Measurements from ENCODE around the gene PPM1G. TPM values are rescaled to one million over a fixed set of nuclear protein-coding genes. Genes with fewer than 3 reads are reported as not detected.
"Not testable (repeated sequence)": the region's sequence is repeated elsewhere in the genome, so short reads cannot be mapped to it uniquely, and the experiment has no call there.

PPM1G gene
- total RNA-seq, 1 donor from 2014 or later: 95.3 TPM

DNA sequence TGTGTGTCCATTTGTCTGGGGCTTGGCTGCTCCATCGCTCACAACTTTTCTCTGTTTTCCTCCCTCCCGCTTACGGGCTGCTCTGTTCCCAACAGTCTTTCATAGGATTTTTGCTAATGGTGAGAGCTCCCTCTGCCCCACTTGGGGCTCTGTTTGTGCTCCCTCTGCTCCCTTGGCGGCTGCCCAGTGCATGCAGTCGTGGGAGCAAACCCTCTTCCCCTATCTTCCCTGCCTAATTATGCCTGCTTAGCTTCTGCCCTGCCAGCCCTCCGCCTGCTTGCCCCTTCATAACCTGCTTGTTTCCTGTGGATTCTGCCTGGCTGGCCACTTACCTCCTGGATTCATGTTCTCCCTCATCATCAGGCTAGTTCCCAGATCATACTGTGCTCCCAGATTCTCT, 26.2 kb upstream of the PPM1G start:
- peak overlapping the region; percentile 57 for H3K27ac Mint-ChIP-seq
- H3K4me1 Mint-ChIP-seq (ENCODE audit: unreplicated experiment): peaks cover 5% of the 10 kb centered on the region
- H3K9me3 Mint-ChIP-seq: no peaks in the 10 kb centered on the region
- H3K27me3 Mint-ChIP-seq: no peaks in the 10 kb centered on the region
- peaks cover 32% of the 10 kb centered on the region for H3K36me3 Mint-ChIP-seq
- DNase-seq (ENCODE audit: extremely low spot score, unreplicated experiment): no peak
- H3K4me3 Mint-ChIP-seq: no peak overlapping the region
- TF ChIP-seq, protein P1, sequence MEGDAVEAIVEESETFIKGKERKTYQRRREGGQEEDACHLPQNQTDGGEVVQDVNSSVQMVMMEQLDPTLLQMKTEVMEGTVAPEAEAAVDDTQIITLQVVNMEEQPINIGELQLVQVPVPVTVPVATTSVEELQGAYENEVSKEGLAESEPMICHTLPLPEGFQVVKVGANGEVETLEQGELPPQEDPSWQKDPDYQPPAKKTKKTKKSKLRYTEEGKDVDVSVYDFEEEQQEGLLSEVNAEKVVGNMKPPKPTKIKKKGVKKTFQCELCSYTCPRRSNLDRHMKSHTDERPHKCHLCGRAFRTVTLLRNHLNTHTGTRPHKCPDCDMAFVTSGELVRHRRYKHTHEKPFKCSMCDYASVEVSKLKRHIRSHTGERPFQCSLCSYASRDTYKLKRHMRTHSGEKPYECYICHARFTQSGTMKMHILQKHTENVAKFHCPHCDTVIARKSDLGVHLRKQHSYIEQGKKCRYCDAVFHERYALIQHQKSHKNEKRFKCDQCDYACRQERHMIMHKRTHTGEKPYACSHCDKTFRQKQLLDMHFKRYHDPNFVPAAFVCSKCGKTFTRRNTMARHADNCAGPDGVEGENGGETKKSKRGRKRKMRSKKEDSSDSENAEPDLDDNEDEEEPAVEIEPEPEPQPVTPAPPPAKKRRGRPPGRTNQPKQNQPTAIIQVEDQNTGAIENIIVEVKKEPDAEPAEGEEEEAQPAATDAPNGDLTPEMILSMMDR (conservative IDR thresholded peaks at IDR 0.05): no peak

DNA sequence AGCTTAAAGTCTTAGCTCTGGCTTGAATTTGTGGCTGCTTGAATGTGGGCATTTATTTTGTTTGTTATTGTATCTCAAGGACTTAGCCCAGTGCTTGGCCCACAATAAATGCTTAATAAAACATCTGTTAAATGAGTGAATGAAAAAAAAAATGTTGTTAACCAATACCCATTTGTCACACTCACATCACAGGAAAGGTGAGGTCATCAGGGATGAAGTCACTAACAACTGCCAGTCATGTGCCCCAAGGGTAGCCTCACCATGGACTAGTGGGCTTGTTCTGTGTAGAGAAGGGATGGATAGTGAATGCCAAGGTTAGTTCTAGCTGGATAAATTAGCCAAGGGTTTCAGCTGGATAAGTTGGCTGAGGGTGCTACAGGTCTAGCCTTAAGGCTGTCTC, 22.0 kb upstream of the PPM1G start:
- H3K36me3 Mint-ChIP-seq: peaks cover 13% of the 10 kb centered on the region
- no peak for DNase-seq (ENCODE audit: extremely low spot score, unreplicated experiment)
- H3K4me1 Mint-ChIP-seq (ENCODE audit: unreplicated experiment): peaks cover 25% of the 10 kb centered on the region
- H3K27ac Mint-ChIP-seq: peak overlapping the region; percentile 78
- H3K27me3 Mint-ChIP-seq: no peaks in the 10 kb centered on the region
- H3K4me3 Mint-ChIP-seq: peak overlapping the region; percentile 73
- TF ChIP-seq, protein P1 (conservative IDR thresholded peaks at IDR 0.05): no peak
- no peaks in the 10 kb centered on the region for H3K9me3 Mint-ChIP-seq

DNA sequence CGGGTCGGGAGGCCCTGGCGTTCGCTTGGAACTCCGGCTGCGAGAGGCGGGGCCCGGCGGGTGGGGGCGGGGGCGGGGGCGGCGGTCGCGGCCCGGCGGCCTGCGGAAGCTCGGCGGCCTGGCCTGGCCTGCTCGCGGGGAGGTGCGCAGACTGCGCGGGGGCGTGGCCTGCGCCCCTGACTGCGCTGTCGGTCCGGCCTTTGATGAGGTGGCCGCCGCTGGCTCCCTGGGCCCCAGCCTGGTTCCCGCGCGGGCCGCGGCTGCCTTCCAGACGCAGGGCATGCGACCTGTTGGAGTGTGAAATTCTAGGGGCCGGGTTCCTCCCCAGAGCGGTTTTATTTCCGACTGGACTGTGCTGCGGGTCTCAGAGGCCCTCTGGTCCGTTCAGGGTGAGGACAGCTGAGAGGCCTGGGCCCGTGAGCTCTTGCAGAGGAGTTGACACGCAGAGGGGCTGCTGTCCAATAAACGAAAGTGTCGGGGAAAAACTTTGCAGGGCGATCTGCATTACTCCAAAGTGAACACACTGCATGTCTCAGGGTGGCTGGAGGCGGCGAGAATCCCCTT, 19.7 kb upstream of the PPM1G start:
- peaks cover 25% of the 10 kb centered on the region for H3K4me1 Mint-ChIP-seq (ENCODE audit: unreplicated experiment)
- no peaks in the 10 kb centered on the region for H3K27me3 Mint-ChIP-seq
- H3K4me3 Mint-ChIP-seq: peak overlapping the region; percentile 98
- peak overlapping the region; percentile 91 for H3K27ac Mint-ChIP-seq
- peaks cover 6% of the 10 kb centered on the region for H3K36me3 Mint-ChIP-seq
- no peaks in the 10 kb centered on the region for H3K9me3 Mint-ChIP-seq
- peak; percentile 86 for DNase-seq (ENCODE audit: extremely low spot score, unreplicated experiment)
- TF ChIP-seq, protein P1 (conservative IDR thresholded peaks at IDR 0.05): no peak

DNA sequence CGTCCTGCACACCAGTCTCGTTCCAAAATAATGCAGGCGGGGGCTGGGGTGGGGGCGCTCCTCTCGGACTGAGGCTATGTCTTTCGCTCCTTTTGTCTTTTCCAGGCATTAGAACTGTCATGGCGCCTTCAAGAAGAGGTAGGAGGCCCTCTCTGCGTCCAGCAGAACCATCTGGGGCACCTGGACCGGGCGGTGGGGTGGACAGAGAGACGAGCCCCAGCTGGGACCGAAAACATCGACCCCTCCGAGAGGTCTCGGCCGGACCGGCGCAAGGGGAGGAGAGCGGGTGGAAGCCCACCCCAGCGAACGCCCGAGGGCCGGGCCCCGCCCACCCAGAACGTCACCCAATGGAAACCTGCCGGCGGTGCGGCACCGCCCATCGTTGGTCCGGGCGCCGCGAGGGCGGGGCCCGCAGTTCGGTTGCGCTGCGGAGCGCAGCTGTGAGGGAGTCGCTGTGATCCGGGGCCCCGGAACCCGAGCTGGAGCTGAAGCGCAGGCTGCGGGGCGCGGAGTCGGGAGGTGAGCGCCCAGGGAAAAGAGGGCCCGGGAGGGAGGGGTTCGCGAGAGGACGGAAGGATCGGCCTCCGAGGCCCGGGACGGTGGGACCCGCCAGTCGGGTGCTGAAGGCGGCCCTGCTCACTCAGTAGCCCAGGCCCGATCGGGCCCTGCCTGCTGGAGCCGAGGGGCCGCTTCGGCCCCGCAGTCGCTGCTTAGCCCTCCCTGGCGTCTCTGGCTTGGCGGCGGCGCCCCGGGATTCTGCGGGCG, 19.0 kb upstream of the PPM1G start, which contains the start of gene NRBP1:
TSS of gene NRBP1 (plus strand) at position 419 of the 765 bp plus-strand sequence. CDS start 4,643 bp downstream, outside the sequence.
- Mint-ChIP-seq H3K9me3 (no peaks in the 10 kb centered on the region), H3K4me3 (peak within 1 kb of the TSS; percentile 98), H3K4me1 (ENCODE audit: unreplicated experiment) (peaks cover 25% of the 10 kb centered on the region), H3K36me3 (peaks cover 2% of the 10 kb centered on the region), H3K27ac (peak within 1 kb of the TSS; percentile 98), H3K27me3 (no peaks in the 10 kb centered on the region)
- TF ChIP-seq, protein P1 (conservative IDR thresholded peaks at IDR 0.05): peak; percentile 13
- peak; percentile 92 for DNase-seq (ENCODE audit: extremely low spot score, unreplicated experiment)

DNA sequence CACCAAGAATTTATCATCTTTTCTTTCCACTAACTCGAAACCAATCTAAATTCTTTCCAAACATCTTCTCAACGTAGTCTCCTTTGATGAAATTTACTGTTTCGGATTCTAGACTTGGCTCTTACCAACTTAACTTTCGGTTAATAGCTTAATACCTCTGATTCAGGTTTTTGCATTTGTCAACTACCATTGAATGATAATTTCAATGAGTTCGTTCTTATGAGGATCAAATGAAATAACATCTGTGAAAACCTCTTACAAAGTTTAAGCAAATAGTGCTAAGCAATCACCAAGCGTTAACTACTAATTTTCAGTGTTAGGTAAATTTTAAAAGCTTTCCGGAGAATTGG, 18.4 kb upstream of the PPM1G start:
- DNase-seq (ENCODE audit: extremely low spot score, unreplicated experiment): no peak
- TF ChIP-seq, protein P1 (conservative IDR thresholded peaks at IDR 0.05): no peak
- no peaks in the 10 kb centered on the region for H3K36me3 Mint-ChIP-seq
- H3K27ac Mint-ChIP-seq: peak overlapping the region; percentile 98
- peaks cover 25% of the 10 kb centered on the region for H3K4me1 Mint-ChIP-seq (ENCODE audit: unreplicated experiment)
- peak overlapping the region; percentile 96 for H3K4me3 Mint-ChIP-seq
- no peaks in the 10 kb centered on the region for H3K27me3 Mint-ChIP-seq
- H3K9me3 Mint-ChIP-seq: no peaks in the 10 kb centered on the region

DNA sequence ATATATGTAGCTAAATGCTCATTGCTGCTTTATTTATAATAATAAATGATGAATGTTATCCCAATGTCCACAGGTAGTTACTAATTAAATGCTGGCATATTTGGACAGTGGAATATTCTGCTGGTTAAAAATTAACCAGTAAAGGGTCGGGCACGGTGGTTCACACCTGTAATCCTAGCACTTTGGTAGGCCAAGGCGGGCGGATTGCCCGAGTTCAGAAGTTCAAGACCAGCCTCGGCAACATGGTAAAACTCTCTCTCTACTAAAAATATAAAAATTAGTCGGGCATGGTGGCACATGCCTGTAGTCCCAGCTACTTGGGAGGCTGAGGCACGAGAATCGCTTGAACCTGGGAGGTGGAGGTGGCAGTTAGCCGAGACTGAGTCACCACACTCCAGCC, 15.6 kb upstream of the PPM1G start:
- H3K27me3 Mint-ChIP-seq; DNase-seq (ENCODE audit: extremely low spot score, unreplicated experiment); H3K4me3 Mint-ChIP-seq; H3K9me3 Mint-ChIP-seq; H3K27ac Mint-ChIP-seq; H3K36me3 Mint-ChIP-seq: not testable (repeated sequence)
- H3K4me1 Mint-ChIP-seq (ENCODE audit: unreplicated experiment): peaks cover 16% of the 10 kb centered on the region
